ENCODE data around the gene CNTN4. TPM values are rescaled to one million over a fixed set of nuclear protein-coding genes. Genes with fewer than 3 reads are reported as not detected.

Gene CNTN4
- total and polyA plus RNA-seq, 10 donors = 0.20 to 4.3 (median 1.5) TPM

- Histone ChIP-seq H3K27ac (no peak overlapping the region), H3K4me3 (no peak overlapping the region), H3K4me1 (no peaks in the 10 kb centered on the region), H3K36me3 (no peaks in the 10 kb centered on the region), H3K27me3 (replicated peaks in 1 of 7) (no peaks in the 10 kb centered on the region), H3K9me3 (no peaks in the 10 kb centered on the region)
- intact Hi-C loops (cut with DNase I; ENCODE audit: low total_unique reads) = no loop called here
- no peak for DNase-seq
- TF ChIP-seq CTCF (IDR thresholded peaks at IDR 0.05 in 8 of 11, conservative IDR thresholded peaks at IDR 0.05 in 3 of 11) (no peak), POLR2AphosphoS5 (IDR thresholded peaks at IDR 0.05) (no peak), POLR2A (IDR thresholded peaks at IDR 0.05) (no peak)
- 50 to 91% (median 72%) methylated on average over 2 of the region's 2 CpGs for WGBS, 5 donors
Measured at GRCh38 chr3:2863127-2863526, 764.5 kb downstream of the CNTN4 start.

- 52 to 92% (median 69%) methylated on average over 1 of the region's 1 CpG for WGBS, 5 donors
- H3K4me1 ChIP-seq = no peaks in the 10 kb centered on the region
- no peak for DNase-seq
- no peak overlapping the region for H3K27ac ChIP-seq
- no peaks in the 10 kb centered on the region for H3K27me3 ChIP-seq (replicated peaks in 1 of 7)
- intact Hi-C loops (cut with DNase I; ENCODE audit: low total_unique reads) = no loop called here
- H3K9me3 ChIP-seq = no peaks in the 10 kb centered on the region
- no peaks in the 10 kb centered on the region for H3K36me3 ChIP-seq
- TF ChIP-seq POLR2A (IDR thresholded peaks at IDR 0.05) (no peak), CTCF (IDR thresholded peaks at IDR 0.05 in 8 of 11, conservative IDR thresholded peaks at IDR 0.05 in 3 of 11) (no peak), POLR2AphosphoS5 (IDR thresholded peaks at IDR 0.05) (no peak)
- no peak overlapping the region for H3K4me3 ChIP-seq
Measured at GRCh38 chr3:2869905-2870304, 771.2 kb downstream of the CNTN4 start.

GRCh38 chr3:2870724-2871333 lies 772.2 kb downstream of the CNTN4 start:
- DNase-seq = no peak
- no peak for TF ChIP-seq CTCF (IDR thresholded peaks at IDR 0.05 in 8 of 11, conservative IDR thresholded peaks at IDR 0.05 in 3 of 11)
- H3K4me1 ChIP-seq = no peaks in the 10 kb centered on the region

GRCh38 chr3:2872884-2873283 lies 774.2 kb downstream of the CNTN4 start:
- Histone ChIP-seq H3K4me1 (no peaks in the 10 kb centered on the region), H3K36me3 (no peaks in the 10 kb centered on the region), H3K27ac (no peak overlapping the region), H3K4me3 (no peak overlapping the region), H3K27me3 (replicated peaks in 1 of 7) (no peaks in the 10 kb centered on the region), H3K9me3 (no peaks in the 10 kb centered on the region)
- DNase-seq = no peak
- 44 to 68% (median 59%) methylated on average over 2 of the region's 2 CpGs for WGBS, 5 donors
- intact Hi-C loops (cut with DNase I; ENCODE audit: low total_unique reads) = no loop called here
- TF ChIP-seq CTCF (IDR thresholded peaks at IDR 0.05 in 8 of 11, conservative IDR thresholded peaks at IDR 0.05 in 3 of 11) = no peak
- TF ChIP-seq POLR2A (IDR thresholded peaks at IDR 0.05) = no peak
- TF ChIP-seq POLR2AphosphoS5 (IDR thresholded peaks at IDR 0.05) = no peak

More at GRCh38 chr3:2870724-2871333, 772.2 kb downstream of the CNTN4 start:
- Histone ChIP-seq H3K27ac (no peak overlapping the region), H3K36me3 (no peaks in the 10 kb centered on the region), H3K9me3 (no peaks in the 10 kb centered on the region), H3K4me3 (no peak overlapping the region), H3K27me3 (replicated peaks in 1 of 7) (no peaks in the 10 kb centered on the region)
- 50 to 79% (median 59%) methylated on average over 3 of the region's 3 CpGs for WGBS, 5 donors
- intact Hi-C loops (cut with DNase I; ENCODE audit: low total_unique reads) = no loop called here

Measured in spleen (tissue), 11 donors.